ENCODE data around the gene MDH1. TPM values are rescaled to one million over a fixed set of nuclear protein-coding genes. Genes with fewer than 3 reads are reported as not detected.
A peak's percentile ranks its signal among the peaks of the same experiment; 100 is the strongest.

The MDH1 gene
- total RNA-seq, 1 donor from 2014 or later = 103 TPM

- no peak for ATAC-seq
- Histone ChIP-seq H3K27me3 (no peaks in the 10 kb centered on the region), H3K4me3 (no peak overlapping the region), H3K4me1 (no peaks in the 10 kb centered on the region), H3K9me3 (no peaks in the 10 kb centered on the region), H3K27ac (no peak overlapping the region), H3K36me3 (no peaks in the 10 kb centered on the region)
- TF ChIP-seq, protein P1, sequence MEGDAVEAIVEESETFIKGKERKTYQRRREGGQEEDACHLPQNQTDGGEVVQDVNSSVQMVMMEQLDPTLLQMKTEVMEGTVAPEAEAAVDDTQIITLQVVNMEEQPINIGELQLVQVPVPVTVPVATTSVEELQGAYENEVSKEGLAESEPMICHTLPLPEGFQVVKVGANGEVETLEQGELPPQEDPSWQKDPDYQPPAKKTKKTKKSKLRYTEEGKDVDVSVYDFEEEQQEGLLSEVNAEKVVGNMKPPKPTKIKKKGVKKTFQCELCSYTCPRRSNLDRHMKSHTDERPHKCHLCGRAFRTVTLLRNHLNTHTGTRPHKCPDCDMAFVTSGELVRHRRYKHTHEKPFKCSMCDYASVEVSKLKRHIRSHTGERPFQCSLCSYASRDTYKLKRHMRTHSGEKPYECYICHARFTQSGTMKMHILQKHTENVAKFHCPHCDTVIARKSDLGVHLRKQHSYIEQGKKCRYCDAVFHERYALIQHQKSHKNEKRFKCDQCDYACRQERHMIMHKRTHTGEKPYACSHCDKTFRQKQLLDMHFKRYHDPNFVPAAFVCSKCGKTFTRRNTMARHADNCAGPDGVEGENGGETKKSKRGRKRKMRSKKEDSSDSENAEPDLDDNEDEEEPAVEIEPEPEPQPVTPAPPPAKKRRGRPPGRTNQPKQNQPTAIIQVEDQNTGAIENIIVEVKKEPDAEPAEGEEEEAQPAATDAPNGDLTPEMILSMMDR (IDR thresholded peaks at IDR 0.05) = no peak
- DNase-seq = no peak
- intact Hi-C loops (cut with DNase I) = no loop called here
Observed at GRCh38 chr2:63580651-63581297, 8.0 kb upstream of the MDH1 start.

DNA sequence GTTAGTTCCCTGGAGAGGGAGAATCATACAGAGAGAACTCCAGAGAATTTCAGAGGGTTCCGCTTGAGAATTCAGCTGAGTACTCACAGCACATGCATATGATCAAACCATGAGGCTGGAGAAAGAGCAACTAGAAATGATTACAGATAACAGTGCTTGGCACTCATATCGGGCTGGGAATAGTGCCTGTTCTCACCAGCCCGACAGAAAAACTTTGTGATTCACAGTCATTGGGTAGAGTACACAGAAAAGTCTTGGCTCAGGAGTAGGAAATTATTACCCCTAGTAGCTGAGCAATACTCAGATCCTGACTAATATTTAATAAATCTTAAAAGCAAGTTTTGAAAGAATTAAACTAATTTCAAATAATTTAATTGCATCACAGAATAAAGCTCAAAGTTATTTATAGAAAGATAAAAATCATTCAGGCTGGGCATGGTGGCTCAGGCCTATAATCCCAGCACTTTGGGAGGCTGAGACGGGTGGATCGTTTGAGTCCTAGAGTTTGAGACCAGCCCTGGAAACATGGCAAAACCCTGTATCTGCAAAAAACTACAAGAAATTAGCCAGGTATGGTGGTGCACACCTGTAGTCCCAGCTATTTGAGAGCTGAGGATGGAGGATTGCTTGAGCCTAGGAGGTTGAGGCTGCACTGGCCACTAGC is 7.3 kb upstream of the MDH1 start:
- DNase-seq (no peak), ATAC-seq (no peak)
- TF ChIP-seq, protein P1 (IDR thresholded peaks at IDR 0.05) = no peak
- Histone ChIP-seq H3K9me3 (no peaks in the 10 kb centered on the region), H3K4me1 (no peaks in the 10 kb centered on the region), H3K27me3 (no peaks in the 10 kb centered on the region), H3K27ac (no peak overlapping the region), H3K36me3 (no peaks in the 10 kb centered on the region), H3K4me3 (no peak overlapping the region)
- intact Hi-C loops (cut with DNase I) = no loop called here

- intact Hi-C loops (cut with DNase I) = no loop called here
- Histone ChIP-seq H3K9me3 (no peaks in the 10 kb centered on the region), H3K4me1 (peaks cover 6% of the 10 kb centered on the region), H3K27me3 (no peaks in the 10 kb centered on the region), H3K27ac (no peak overlapping the region), H3K4me3 (no peak overlapping the region), H3K36me3 (no peaks in the 10 kb centered on the region)
- no peak for ATAC-seq
- TF ChIP-seq, protein P1 (IDR thresholded peaks at IDR 0.05) = no peak
- no peak for DNase-seq
Observed at GRCh38 chr2:63582873-63583272, 5.9 kb upstream of the MDH1 start.

DNA sequence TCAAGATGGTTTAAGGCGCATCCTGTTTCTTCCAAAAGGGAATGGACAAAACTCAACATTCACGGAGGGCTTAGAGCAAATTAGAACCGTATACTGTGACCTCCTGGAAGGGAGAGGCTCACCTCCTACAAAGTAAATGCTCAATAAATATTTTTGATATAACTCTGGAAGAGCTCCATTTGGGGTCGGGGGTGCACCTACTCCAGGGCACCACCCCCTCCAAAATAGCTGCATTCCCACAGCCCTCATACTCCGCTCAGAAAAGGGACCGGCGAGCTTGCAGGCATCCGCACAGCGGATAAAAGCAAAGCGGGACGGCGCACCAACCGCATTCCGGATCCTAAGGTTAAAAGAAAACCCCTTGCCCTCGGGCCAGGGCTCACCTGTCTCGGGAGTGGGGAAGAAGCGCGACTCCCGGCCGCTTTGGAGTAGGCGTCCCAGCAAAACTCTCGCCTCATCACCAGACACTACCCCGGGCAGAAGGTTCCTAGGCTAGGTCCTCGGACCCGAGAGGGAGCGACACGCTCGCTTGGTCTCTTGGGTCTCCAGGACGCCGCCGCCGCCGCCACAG is 864 bp upstream of the MDH1 start:
- intact Hi-C loops (cut with DNase I) = no loop called here
- TF ChIP-seq, protein P1 (IDR thresholded peaks at IDR 0.05) = no peak
- no peak for DNase-seq

DNA sequence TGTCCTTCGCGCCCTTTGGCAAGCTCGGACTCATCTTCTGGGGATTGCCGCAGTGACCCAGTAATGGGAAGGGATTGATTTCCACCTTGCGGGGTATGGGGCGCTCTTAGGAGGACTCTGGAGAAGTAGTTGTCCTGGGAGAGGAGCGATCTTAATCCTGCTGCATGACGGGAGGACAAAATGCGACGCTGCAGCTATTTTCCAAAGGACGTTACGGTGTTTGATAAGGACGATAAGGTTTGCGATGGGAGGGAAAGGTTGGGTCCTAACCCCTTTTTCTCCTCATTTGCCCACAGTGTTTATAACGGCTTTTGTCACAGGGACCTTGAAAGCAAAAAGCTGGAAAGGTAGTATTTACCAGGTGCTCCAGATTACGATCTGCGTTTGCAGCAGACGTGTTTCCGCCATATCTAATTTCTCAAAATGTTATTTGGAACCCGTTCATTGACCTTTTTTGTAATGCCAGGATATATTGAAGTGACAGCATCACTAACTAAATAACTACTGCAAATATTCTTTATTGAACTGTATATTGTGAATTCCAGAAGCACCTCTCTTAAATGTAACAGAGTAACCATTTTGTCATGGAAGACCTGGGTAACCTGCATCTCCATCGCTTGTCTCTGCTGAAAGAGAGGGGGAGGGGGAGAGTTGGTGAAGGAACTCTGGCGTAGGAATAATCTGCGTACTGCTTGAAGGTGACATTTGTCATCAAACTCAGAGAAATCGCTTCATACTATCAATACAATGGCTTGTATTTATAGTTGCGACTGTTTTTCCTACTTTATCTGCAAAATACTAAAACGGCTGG is 590 bp downstream of the MDH1 start:
- Histone ChIP-seq H3K27me3 (no peaks in the 10 kb centered on the region), H3K27ac (peak overlapping the region; percentile 79), H3K9me3 (no peaks in the 10 kb centered on the region), H3K4me1 (peaks cover 22% of the 10 kb centered on the region), H3K4me3 (peak overlapping the region; percentile 84), H3K36me3 (peaks cover 22% of the 10 kb centered on the region)
- TF ChIP-seq, protein P1 (IDR thresholded peaks at IDR 0.05) = no peak
- ATAC-seq = peak; percentile 18
- DNase-seq = no peak
- intact Hi-C loops (cut with DNase I) = no loop called here

More for the DNA sequence above, 864 bp upstream of the MDH1 start:
- Histone ChIP-seq H3K4me3 (peak overlapping the region; percentile 84), H3K27ac (peak overlapping the region; percentile 83), H3K4me1 (peaks cover 22% of the 10 kb centered on the region), H3K36me3 (peaks cover 8% of the 10 kb centered on the region), H3K9me3 (no peaks in the 10 kb centered on the region), H3K27me3 (no peaks in the 10 kb centered on the region)
- peak; percentile 58 for ATAC-seq

Measured in upper lobe of right lung (tissue), 1 donor.